Islet precursor cell (in vitro differentiated cells): ENCODE results near the gene MAP3K1.
A peak's percentile ranks its signal among the peaks of the same experiment; 100 is the strongest.
"Not testable (repeated sequence)": the region's sequence is repeated elsewhere in the genome, so short reads cannot be mapped to it uniquely, and the experiment has no call there.

Experiments
- DNase-seq: peaks from one replicate; pipeline ENCODE4 v3.0.0-alpha.2; 2018

Gene MAP3K1

GRCh38 chr5:56816546-56817081, 1.3 kb downstream of the MAP3K1 start:
- DNase-seq: peak; percentile 97

DNA sequence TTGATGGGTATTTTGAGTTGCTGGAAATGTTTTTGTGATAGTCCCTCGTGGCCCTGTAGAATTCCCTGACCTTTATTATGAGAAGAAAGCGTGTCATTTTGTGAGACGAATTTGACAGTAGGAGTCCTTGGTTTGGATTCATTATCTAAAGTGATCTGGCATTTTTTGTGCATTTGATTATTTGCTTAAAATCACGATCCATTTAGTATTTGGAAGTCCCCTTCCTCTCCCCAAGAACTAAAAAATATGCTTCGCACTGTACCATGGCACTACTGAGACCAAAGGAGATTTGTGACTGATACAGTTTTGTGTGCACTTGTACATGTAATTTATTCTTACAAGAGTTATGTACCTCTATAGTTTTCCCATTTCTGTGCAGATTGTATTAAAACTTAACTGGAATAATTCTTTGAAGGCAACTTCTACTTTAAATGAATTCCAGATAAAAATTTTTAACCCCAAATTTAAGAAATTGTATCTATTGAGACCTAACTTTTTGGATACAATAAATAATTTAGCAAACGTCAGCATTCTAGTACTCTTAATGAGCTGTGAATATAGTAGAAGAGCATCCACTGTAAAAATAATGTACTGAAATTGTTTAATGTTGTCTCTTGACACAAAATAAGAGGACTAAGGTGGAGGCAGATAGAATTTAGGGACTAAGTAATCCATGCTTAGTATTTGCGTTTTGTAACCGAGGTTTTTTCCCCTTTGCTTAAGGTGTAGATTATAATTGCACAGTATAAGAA, 2.1 kb downstream of the MAP3K1 start:
- no peak for DNase-seq

DNA sequence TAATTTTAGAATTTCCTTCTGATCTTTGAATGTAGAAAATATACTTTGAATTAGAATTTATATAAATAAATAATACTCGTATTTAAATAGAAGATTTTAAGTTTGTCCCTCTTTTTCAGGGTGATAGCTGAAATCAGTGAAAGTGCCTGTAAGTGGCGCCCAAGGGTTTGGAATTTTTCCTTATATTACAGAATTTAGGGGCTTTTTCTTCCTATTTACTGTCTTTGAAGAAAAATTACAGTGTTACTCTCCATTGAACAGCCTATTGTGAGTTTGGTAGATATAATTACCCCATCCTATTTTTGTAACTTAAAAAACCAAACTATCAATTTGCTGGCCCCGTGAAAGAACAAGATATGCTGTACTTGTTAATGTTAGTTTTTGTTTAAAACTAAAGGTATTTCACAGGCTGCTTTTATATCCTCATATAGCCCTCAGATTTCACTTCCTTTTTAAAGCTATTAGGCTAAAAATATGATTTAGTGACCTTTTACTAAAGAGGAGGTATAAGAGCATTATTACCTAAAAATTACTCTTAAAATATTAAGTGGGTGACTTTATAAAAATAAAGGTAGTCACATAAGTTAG, 3.2 kb downstream of the MAP3K1 start:
- DNase-seq: no peak

- DNase-seq: no peak
Observed at GRCh38 chr5:56819060-56819881, 3.9 kb downstream of the MAP3K1 start.

DNA sequence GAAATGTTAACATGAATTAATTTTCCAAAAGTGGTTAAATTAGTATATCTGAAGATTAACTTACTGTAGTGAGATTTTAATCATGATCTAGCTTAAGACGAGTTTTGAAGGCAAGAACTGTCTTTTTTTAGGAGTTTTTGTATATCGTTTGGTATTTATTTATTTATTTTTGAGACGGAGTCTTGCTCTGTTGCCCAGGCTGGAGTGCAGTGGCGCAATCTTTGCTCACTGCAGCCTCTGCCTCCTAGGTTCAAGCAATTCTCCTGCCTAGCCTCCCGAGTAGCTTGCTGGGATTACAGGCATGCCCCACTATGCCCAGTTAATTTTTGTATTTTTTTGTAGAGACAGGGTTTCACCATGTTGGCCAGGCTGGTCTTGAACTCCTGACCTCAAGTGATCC, 6.5 kb downstream of the MAP3K1 start:
- DNase-seq: not testable (repeated sequence)

- DNase-seq: no peak
Observed at GRCh38 chr5:56822981-56823380, 7.6 kb downstream of the MAP3K1 start.

- no peak for DNase-seq
Observed at GRCh38 chr5:56824019-56824418, 8.7 kb downstream of the MAP3K1 start.

DNA sequence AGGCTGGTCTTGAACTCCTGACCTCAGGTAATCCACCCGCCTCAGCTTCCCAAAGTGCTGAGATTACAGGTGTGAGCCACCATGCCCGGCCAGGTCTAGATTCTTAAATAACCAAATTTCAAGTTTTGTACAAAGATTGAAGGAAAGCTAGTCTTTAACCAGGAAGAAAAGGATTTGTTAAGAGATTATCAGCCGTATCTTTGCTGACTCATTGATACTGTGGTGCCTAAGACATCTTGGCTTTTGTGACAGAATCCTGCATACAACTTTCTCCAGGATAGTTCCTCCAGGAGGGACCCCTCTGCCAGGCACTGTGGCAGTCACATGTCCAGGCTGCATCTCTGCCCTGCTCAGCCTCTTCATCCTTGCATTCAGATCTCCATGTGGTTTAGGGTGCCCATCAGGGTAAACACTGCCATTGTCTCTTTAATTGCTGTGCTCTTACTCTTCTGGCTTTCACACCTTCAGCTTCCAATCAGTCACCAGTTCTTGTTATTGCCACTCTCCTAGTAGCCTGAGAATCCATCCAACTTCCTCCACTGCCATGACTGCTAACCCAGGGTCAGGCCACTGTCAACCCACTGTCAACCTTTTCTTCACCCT, 10.0 kb downstream of the MAP3K1 start:
- DNase-seq: no peak

DNA sequence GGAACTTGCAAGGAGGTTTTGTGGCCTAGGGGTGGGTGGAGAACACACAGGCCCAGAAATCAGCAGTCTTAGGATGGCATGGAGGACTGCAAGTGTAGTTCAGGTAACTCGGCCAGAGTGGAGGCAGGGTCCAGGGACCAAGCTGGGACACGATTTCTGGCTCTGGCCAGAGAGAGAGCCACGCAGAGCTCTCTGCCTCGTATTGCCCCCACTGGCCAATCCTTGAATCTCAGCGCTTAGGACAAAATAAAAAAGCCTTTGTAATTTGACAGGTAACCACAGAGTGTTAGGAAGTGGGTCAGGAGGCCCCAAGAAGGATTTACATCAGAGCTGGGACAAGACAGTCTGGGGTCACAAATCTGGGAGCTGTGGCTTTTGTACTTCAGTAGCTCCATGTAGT, 11.7 kb downstream of the MAP3K1 start:
- DNase-seq: peak; percentile 64

GRCh38 chr5:56827924-56828323, 12.6 kb downstream of the MAP3K1 start:
- DNase-seq: no peak

DNA sequence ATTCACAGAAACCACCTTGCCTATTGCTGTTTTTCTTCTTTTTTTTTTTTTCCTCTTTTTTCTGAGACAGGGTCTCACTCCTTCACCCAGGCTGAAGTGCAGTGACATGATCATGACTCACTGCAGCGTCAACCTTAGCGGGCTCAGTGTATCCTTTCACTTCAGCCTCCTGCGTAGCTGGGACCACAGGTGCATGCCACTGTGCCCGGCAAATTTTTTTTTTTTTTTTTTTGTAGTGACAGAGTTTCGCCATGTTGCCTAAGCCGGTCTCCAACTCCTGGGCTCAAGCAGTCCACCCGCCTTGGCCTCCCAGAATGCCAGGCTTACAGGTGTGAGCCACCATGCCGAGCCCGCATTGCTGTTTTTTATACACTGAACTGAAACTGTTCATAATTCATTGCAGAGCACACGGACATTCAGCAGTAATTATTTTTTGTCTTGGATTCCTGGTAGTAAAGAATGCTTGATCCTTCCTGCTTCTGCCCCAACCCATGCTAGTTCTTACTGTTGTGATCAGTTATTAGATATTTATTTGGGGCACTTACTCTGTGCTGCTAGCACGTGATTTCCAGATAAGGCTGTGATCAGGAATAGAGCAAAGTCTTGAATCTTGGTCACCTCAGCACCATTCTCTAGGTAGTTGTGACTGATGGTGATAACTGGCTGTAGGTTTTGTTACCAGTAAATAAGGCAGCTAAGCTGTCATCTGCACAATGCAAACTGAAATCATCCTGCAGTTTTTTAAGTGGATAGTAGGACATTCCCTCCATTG, 14.0 kb downstream of the MAP3K1 start:
- DNase-seq: no peak

- DNase-seq: no peak
Observed at GRCh38 chr5:56831773-56832172, 16.4 kb downstream of the MAP3K1 start.

GRCh38 chr5:56833325-56833724, 18.0 kb downstream of the MAP3K1 start:
- DNase-seq: no peak

DNA sequence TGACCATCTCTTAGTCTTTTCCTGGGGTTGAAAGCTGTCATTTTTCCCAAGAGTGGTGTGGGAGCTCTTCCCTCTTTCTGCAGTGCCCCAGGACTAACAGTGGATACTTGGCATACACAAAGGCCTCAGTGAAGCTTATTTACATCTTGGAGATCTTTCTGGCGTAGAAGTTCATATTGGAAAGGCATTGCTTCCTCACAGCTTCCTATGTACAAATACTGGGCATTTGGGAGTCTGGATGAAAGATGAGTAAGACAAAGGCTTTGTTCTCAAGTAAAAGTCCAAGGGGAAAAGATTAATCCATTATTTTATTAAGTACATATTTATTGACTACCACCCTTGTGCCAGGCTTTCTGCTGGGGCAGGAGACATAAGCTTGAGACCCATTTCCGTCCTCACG, 22.0 kb downstream of the MAP3K1 start:
- DNase-seq: no peak

GRCh38 chr5:56837956-56838355, 22.6 kb downstream of the MAP3K1 start:
- no peak for DNase-seq

DNA sequence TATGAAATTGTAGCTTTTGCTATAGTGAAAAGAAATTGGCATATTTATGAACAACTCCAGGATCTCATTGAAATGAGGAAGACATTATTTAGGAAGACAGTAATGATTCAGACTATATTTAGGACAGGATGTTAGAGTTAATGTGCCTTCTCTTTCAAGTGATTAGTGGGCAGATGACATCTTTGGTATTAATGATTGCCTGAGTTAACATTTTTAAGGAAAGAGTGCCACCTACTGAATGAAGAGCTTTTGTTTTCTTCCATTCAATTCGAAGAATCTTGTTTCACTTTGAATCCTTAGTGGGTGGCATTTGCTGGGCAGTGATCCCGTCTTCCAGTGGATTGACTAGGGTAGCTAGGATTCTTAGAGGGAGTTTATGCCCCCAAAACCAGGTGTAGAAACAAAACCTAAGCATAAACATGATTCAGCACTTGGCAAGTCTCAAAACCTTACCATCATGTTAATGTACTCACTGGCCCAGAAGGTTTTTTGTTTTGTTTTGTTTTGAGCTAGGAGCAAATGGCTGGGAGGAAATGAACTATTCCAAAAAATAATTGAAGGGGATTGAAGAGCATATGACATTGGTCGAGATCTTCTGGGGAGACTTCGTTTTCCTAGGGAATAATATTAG, 23.2 kb downstream of the MAP3K1 start:
- DNase-seq: no peak

DNA sequence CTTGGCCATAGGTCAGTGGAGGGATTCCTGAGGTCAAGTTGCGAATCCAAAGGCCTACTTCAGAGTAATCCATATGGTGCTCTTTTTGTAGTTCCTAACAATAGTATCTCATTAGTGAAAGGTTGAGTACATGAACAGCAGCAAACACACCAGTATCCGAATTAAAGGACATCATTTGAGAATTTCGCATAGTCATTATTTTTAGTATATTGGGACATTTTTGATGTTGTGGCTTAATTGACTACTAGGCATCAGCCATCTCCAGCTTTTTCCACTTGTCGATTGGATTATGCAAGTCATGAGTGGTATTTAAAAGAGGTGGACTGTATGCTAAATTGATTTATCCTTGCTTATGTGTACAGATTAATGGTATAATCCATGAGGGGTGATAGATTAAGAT, 23.7 kb downstream of the MAP3K1 start:
- DNase-seq: no peak

DNA sequence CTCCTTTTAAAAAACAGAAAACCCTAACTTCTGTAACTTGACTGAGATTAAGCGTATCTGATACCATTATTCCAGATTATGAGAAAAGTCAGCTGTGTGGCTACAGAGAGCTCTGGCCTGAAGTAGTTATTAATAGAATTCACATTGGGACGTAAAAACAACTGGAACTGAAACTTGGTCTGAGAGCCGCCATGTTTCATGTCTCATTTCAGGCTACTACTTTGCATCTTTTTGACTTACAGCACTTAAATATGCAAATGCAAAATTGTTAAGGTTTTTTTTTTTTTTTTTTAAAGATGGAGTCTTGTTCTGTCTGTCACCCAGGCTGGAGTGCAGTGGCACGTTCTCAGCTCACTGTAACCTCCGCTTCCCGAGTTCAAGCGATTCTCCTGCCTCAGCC, 25.2 kb downstream of the MAP3K1 start:
- no peak for DNase-seq

DNA sequence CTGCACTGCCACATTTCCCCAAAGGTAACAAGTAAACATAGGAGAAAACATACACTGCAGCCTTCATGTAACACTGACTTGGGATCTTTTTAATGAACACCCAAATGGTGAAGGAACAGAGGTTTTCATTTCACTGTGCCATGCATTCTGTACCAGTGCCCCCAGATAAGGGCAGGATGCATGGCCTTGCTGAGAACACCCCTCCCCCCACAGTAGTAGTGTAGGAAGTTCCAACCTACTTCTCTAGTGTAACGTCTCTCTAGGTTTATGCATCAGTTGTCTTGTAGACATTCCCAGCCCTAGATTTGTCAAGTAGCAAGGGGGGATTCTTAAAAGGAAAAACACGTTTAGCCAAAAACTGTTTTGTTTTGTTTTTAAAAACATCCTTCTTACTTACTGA, 29.9 kb downstream of the MAP3K1 start:
- DNase-seq: no peak

GRCh38 chr5:56845904-56846480, 30.6 kb downstream of the MAP3K1 start:
- DNase-seq: no peak

DNA sequence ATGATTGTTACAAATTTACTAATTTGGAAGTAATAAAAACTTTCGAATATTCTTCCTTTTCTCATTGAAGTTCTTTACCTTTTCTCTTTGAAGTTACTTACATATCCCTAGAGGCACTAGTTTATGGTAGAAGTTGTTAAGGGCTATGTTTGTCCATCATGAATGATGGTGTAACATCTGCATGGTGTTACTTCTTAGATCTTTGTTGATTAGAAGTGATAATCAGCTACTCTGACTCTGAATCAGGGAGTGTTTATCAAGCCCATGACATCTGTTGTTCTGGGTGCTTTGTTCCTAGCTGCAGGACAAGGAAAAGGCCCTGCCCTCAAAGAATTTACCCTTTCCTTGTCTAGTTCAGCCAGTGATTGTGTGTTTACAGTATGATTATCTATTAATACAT, 32.9 kb downstream of the MAP3K1 start:
- no peak for DNase-seq

GRCh38 chr5:56849671-56850070, 34.3 kb downstream of the MAP3K1 start:
- DNase-seq: no peak
